ENCODE results near the gene C6orf132. TPM values are rescaled to one million over a fixed set of nuclear protein-coding genes. Genes with fewer than 3 reads are reported as not detected.

C6orf132 gene, protein sequence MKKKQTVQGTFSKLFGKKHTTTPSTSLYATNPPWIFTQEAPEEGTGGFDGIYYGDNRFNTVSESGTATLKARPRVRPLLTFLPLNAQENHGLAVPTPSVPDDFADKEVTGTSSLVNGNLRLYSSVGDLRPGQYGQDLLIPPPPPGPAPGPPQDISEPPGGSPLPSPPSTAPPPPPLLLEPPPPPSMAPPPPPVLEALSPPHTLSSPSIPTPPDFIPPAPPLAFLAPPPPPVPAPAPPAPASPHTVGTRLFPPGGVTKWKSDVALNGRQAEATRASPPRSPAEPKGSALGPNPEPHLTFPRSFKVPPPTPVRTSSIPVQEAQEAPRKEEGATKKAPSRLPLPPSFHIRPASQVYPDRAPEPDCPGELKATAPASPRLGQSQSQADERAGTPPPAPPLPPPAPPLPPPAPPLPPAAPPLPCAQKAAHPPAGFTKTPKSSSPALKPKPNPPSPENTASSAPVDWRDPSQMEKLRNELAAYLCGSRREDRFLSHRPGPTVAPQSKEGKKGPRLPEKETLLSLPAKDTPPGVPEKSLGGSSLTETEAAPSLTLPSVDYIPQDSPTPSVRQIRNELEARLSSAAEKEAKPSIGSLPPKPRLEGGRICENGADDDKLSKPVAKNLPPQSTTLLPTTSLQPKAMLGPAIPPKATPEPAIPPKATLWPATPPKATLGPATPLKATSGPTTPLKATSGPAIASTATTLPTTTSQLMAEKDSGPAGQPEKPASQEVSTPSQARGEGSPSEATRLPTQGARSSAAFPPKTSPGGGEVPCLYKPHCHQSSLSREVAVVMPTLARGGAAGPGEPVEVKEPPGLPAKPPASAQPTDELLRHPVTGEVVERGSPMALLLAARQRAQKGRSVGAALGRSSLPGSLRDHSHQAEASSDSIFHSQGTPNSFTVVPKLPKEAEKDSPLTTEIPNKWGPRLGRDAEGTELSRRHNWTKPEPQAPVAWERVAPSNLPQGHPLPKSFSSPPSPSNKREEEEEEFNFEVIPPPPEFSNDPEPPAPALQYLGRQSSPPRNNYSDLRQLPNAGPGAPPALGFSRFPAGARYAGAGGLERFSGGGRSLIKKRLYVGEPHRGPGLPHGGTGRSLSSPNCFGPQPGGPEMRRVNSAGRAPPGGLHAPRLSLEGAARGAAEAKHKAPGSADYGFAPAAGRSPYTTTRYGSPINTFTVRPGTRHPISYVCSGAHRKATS
- 2.8 to 5.1 TPM (median 4.0 TPM) in 5 replicates for total RNA-seq (2022; extraction: Qiagen RNA extraction)

GRCh38 chr6:42142118-42142835 is at the start of gene C6orf132:
Gene C6orf132 (minus strand): TSS chr6:42142620. CDS start chr6:42142444, 176 bp downstream.

GRCh38 chr6:42173101-42173500 is 30.7 kb upstream of the C6orf132 start, which contains the start of gene GUCA1A:
Gene GUCA1A (plus strand): TSS chr6:42173364. CDS start chr6:42173614, 250 bp downstream.

Other genes with a start within 250 kb of the C6orf132 start
- 0.61 to 1.2 TPM (median 1.2 TPM) in 5 replicates for gene USP49, start 247.2 kb downstream of the C6orf132 start, total RNA-seq (2022; extraction: Qiagen RNA extraction)
- 14.1 to 15.6 TPM (median 15.1 TPM) in 5 replicates for gene MED20, start 221.5 kb downstream of the C6orf132 start, total RNA-seq (2022; extraction: Qiagen RNA extraction)
- 35.0 to 40.7 TPM (median 36.6 TPM) in 5 replicates for gene BYSL, start 221.1 kb downstream of the C6orf132 start, total RNA-seq (2022; extraction: Qiagen RNA extraction)
- 108 to 154 TPM (median 139 TPM) in 5 replicates for gene CCND3, start 200.8 kb downstream of the C6orf132 start, total RNA-seq (2022; extraction: Qiagen RNA extraction)
- 9.6 to 15.2 TPM (median 14.3 TPM) in 5 replicates for gene TAF8, start 92.1 kb downstream of the C6orf132 start, total RNA-seq (2022; extraction: Qiagen RNA extraction)
- gene GUCA1A, start 30.7 kb upstream of the C6orf132 start, total RNA-seq (2022; extraction: Qiagen RNA extraction), result not detected in 5 replicates
- gene GUCA1B, start 52.3 kb upstream of the C6orf132 start, total RNA-seq (2022; extraction: Qiagen RNA extraction), result 0.23 to 0.46 TPM (median 0.40 TPM) in 5 replicates
- gene MRPS10, start 75.2 kb upstream of the C6orf132 start, total RNA-seq (2022; extraction: Qiagen RNA extraction), result 32.3 to 39.3 TPM (median 36.2 TPM) in 5 replicates